Measurements from ENCODE around the gene CD8B. TPM values are rescaled to one million over a fixed set of nuclear protein-coding genes. Genes with fewer than 3 reads are reported as not detected.
A peak's percentile ranks its signal among the peaks of the same experiment; 100 is the strongest.
"Not testable (repeated sequence)": the region's sequence is repeated elsewhere in the genome, so short reads cannot be mapped to it uniquely, and the experiment has no call there.

CD8B gene
- total RNA-seq: 0.43 and 2.5 TPM in 2 replicates

DNA sequence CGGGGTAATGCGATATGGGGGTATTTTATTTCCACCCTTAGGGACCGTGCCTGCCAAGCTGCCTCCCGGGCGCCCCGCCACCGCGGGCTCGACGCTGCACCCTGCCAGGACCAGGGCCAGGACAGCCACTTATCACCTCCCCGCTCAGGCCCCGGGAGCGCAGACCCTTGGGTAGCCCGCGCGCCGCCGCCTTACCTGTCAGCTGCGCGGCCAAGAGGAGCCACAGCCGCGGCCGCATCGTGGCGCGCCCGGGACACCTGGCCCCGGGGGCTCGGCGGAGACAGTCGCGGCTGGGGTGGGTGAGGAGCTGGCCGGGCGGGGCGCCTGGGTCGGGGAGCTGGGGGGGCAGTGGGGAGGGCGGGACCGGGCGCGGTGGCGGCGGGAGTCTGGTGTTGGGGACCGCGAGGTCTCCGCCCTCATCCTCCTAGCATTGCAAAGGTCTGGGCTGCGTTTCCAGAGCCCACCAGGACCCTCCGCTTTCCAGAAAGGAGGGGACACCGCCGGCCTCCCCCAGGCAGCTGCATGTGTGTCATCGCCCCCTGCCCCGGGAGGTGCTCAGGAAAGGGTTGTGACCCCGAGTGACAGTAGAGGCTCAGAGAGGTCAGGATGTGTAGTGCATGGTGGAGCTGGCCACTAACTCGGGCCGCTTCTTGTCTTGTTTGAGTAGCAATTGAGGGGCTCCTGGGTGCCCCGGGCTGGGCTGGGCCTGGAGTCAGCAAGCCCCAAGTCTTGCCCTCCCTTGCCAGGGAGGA lies at the start of gene CD8B:
Gene CD8B (minus strand): TSS at position 259 of the 752 bp plus-strand sequence. CDS start 21 bp downstream, at position 238.
- H3K4me3 ChIP-seq (ENCODE audit: low read depth, low read length); DNase-seq (ENCODE audit: low read depth): not testable (repeated sequence)

DNA sequence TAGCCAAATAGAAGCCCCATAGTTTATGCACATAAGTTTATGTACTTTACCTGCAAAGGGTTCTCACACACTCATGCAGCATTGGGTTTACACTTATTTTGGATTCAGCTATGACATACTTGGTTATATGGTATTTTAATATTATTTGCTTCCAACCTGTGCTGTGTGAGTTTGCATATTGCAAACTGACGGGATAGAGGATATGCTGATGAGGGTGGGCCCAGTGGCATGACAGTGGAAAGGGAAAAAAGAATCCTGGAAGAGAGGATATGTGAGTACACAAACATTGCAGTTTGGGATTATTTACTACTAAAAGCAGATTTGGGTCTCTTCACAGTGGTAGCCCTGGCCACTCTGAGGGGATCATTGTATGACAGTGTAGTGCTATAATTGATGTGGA lies 44.2 kb upstream of the CD8B start:
- H3K4me3 ChIP-seq (ENCODE audit: low read depth, low read length); DNase-seq (ENCODE audit: low read depth): not testable (repeated sequence)

DNA sequence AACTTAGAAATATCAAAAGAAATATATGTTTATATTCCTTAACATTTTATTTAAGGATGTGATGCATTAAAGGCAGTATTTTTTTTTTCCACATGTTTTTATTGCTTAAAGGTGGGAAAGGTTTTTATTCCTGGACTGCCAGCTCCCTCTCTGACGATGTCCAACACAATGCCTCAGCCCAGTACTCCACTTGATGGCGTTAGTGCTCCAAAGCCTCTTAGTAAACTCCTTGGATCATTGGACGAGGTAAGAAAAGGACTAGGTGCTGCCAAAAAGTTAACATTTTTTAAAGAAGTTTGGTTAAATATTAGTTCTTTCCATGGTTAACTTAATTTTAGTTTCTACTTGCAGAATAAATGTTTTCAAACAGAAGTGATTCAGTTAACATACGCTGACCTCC lies 39.0 kb upstream of the CD8B start:
- DNase-seq (ENCODE audit: low read depth); H3K4me3 ChIP-seq (ENCODE audit: low read depth, low read length): not testable (repeated sequence)
- peak; percentile 24 for TF ChIP-seq CTCF (conservative IDR thresholded peaks at IDR 0.05; ENCODE audit: low read depth, low read length)

DNA sequence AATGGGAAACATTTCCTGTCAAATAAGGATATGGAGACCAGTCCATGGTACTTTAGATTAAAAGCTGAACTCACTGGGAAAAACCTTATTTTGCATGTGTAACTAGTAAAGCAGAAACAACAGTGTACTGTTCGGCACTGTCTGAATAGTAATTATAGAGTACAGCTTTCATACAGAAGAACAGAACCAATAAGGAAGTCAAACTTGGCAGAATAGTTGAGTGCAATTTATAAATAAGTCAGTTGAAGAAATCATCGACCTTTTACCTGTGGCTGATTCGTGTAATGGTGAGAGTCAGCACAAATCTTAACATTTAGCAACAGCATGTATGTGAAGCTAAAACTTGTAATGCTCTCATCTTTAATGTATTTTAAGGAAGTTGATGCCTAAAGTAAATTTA lies 24.3 kb upstream of the CD8B start:
- not testable (repeated sequence) for DNase-seq (ENCODE audit: low read depth); H3K4me3 ChIP-seq (ENCODE audit: low read depth, low read length)

DNA sequence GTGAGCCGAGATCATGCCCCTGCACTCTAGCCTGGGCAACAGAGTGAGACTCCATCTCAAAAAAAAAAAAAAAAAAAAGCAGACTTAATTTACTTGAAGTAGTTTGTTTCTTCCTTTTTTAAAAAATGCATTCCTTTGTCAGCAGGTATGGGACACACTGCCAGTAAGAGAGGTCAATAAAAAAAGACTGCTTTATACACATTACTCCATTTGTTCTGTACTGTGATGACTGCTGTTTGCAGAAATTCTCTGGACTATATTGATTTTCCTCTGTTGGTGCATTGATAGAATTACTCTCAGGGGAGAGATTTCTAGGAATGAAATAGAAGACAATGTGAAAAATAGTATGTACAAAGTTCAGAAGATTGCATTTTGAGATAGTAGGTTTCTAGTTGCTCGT lies 21.2 kb upstream of the CD8B start:
- DNase-seq (ENCODE audit: low read depth); H3K4me3 ChIP-seq (ENCODE audit: low read depth, low read length): not testable (repeated sequence)

- not testable (repeated sequence) for DNase-seq (ENCODE audit: low read depth)
Measured at GRCh38 chr2:86882118-86882665, 20.5 kb upstream of the CD8B start.

DNA sequence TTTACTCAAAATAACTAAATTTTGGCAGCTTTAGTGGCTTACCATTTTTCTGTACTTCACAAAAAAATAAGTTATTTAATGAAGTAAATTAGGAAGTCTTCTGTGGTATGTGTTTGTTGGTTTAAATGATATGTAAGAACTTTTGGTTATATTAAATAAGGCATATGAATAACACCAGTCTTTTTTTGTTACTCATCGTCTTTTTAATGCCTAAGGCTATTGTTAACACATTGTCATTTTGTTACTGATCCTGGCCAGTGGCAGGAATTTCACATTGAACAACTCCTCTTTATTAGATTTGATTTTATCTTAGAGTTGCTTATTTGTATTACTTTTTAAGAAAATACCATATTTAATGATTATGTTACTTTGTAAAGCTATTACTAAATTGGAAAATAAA lies 17.3 kb upstream of the CD8B start:
- H3K4me3 ChIP-seq (ENCODE audit: low read depth, low read length); DNase-seq (ENCODE audit: low read depth): not testable (repeated sequence)

More at GRCh38 chr2:86882118-86882665, 20.5 kb upstream of the CD8B start:
- H3K4me3 ChIP-seq (ENCODE audit: low read depth, low read length): not testable (repeated sequence)

GRCh38 chr2:86870941-86871340 lies 9.3 kb upstream of the CD8B start:
- not testable (repeated sequence) for H3K4me3 ChIP-seq (ENCODE audit: low read depth, low read length); DNase-seq (ENCODE audit: low read depth)

DNA sequence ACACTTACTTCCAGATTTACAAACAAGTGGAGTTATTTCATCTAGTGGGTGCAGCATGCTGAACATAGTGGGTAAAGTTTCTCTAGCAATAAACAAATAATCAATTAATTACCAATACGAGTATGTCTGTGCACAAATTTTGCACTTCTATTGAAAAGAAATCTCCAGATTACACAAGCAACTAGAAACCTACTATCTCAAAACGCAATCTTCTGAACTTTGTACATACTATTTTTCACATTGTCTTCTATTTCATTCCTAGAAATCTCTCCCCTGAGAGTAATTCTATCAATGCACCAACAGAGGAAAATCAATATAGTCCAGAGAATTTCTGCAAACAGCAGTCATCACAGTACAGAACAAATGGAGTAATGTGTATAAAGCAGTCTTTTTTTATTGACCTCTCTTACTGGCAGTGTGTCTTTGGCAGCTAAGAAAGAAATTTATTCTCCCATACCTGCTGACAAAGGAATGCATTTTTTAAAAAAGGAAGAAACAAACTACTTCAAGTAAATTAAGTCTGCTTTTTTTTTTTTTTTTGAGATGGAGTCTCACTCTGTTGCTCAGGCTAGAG lies 7.3 kb upstream of the CD8B start:
- DNase-seq (ENCODE audit: low read depth); H3K4me3 ChIP-seq (ENCODE audit: low read depth, low read length): not testable (repeated sequence)

- not testable (repeated sequence) for DNase-seq (ENCODE audit: low read depth); H3K4me3 ChIP-seq (ENCODE audit: low read depth, low read length)
Measured at GRCh38 chr2:86862380-86862703, 656 bp upstream of the CD8B start.

- DNase-seq (ENCODE audit: low read depth); H3K4me3 ChIP-seq (ENCODE audit: low read depth, low read length): not testable (repeated sequence)
Measured at GRCh38 chr2:86861175-86861574, 511 bp downstream of the CD8B start.

- H3K4me3 ChIP-seq (ENCODE audit: low read depth, low read length); DNase-seq (ENCODE audit: low read depth): not testable (repeated sequence)
Measured at GRCh38 chr2:86860573-86860972, 1.1 kb downstream of the CD8B start.

DNA sequence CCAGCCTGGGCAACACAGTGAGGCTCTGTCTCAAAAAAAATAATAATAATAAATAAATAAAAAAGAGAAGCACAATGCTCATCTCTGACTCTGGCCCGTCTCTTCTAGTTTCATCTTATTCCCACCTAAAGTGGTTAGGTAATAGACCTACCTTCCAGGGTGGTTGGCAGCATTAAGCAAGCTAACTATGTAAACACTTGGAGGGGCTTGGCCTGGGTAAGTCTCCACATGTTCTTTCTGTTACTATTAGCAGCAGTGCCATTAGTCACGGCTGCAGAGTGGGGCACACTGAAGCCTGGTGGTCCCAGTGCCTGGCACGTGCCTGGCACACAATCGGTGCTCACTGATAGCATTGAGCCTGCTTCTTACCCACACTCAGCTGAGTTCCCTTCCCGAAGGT lies 4.0 kb downstream of the CD8B start:
- not testable (repeated sequence) for H3K4me3 ChIP-seq (ENCODE audit: low read depth, low read length); DNase-seq (ENCODE audit: low read depth)

DNA sequence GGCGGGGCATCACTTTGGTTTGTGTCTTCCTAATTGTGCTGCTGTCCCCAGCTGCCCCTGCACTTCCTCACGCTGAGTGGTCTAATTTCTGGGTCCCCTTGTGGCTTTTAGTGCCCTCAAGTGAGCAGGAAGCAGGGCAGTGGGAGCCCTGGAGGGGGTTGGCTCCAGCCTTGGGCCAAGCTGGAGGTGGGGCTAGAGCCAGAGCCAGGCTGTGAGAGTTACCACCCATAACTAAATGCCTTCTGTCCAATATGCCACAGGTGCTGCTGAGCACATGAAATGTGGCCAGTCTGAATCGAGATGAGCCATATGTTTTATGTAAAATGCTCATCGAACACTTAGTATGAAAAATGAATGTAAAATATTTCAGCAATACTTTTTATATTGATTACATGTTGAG lies 5.2 kb downstream of the CD8B start:
- not testable (repeated sequence) for DNase-seq (ENCODE audit: low read depth); H3K4me3 ChIP-seq (ENCODE audit: low read depth, low read length)

- DNase-seq (ENCODE audit: low read depth); H3K4me3 ChIP-seq (ENCODE audit: low read depth, low read length): not testable (repeated sequence)
Measured at GRCh38 chr2:86855981-86856380, 5.7 kb downstream of the CD8B start.

DNA sequence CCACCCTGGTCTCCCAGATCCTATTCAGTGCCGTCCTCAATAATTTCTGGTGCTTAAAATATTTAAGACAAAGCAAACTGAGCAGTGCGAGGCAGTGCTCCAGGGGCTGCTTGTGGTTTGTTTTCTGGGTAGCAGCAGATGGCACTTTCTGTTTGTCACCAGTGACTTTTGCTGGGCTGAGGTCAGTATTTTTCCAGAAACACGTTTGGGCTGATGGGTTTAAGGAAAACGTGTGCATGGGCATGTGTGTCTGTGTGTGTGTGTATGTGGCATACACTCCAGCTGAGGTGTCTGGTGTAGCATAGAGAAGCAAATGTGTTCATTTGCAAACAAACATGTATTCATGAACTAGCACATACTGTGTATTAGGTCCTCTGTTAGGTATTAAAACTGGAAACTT lies 10.1 kb downstream of the CD8B start:
- DNase-seq (ENCODE audit: low read depth); H3K4me3 ChIP-seq (ENCODE audit: low read depth, low read length): not testable (repeated sequence)

- not testable (repeated sequence) for DNase-seq (ENCODE audit: low read depth); H3K4me3 ChIP-seq (ENCODE audit: low read depth, low read length)
Measured at GRCh38 chr2:86842607-86843234, 19.0 kb downstream of the CD8B start.

- DNase-seq (ENCODE audit: low read depth): not testable (repeated sequence)
Measured at GRCh38 chr2:86841330-86841729, 20.4 kb downstream of the CD8B start.

More at GRCh38 chr2:86841330-86841729, 20.4 kb downstream of the CD8B start:
- H3K4me3 ChIP-seq (ENCODE audit: low read depth, low read length): not testable (repeated sequence)

All from epithelial cell of proximal tubule (primary cell).